GM18505 (cell line): ENCODE measurements around the gene SCARB2.

ENCODE experiments used
- ATAC-seq: cut with Tn5 transposase; IDR thresholded peaks from one replicate; pipeline ENCODE4 v1.9.1; 2021; ENCODE audit not compliant: unreplicated experiment
- POLR2A ChIP-seq: IDR thresholded peaks from 4 replicates; pipeline ENCODE4 v1.6.1; 2011; ENCODE audit warnings: borderline replicate concordance; ENCODE audit not compliant: insufficient read depth, insufficient read length; ENCODE audit errors: extremely low read depth

SCARB2 gene

GRCh38 chr4:76199664-76200211 is 13.9 kb downstream of the SCARB2 start:
- TF ChIP-seq POLR2A = no peak
- peak; percentile 85 for ATAC-seq

- TF ChIP-seq POLR2A = no peak
- peak; percentile 46 for ATAC-seq
Observed at GRCh38 chr4:76198411-76199237, 15.0 kb downstream of the SCARB2 start.

GRCh38 chr4:76197971-76198410 is 15.6 kb downstream of the SCARB2 start:
- ATAC-seq = peak; percentile 3
- TF ChIP-seq POLR2A = no peak

- ATAC-seq = no peak
- TF ChIP-seq POLR2A = no peak
Observed at GRCh38 chr4:76197031-76197743, 16.4 kb downstream of the SCARB2 start.

- no peak for TF ChIP-seq POLR2A
- no peak for ATAC-seq
Observed at GRCh38 chr4:76196376-76196775, 17.2 kb downstream of the SCARB2 start.

GRCh38 chr4:76195326-76195725 is 18.3 kb downstream of the SCARB2 start:
- TF ChIP-seq POLR2A = no peak
- no peak for ATAC-seq

- TF ChIP-seq POLR2A = no peak
- no peak for ATAC-seq
Observed at GRCh38 chr4:76194325-76194724, 19.3 kb downstream of the SCARB2 start.

- ATAC-seq = no peak
- TF ChIP-seq POLR2A = no peak
Observed at GRCh38 chr4:76192236-76192635, 21.4 kb downstream of the SCARB2 start.

GRCh38 chr4:76188557-76188956 is 25.1 kb downstream of the SCARB2 start:
- ATAC-seq = no peak
- no peak for TF ChIP-seq POLR2A

GRCh38 chr4:76188149-76188548 is 25.5 kb downstream of the SCARB2 start:
- no peak for TF ChIP-seq POLR2A
- ATAC-seq = no peak

- ATAC-seq = no peak
- TF ChIP-seq POLR2A = no peak
Observed at GRCh38 chr4:76187152-76187551, 26.5 kb downstream of the SCARB2 start.

- ATAC-seq = no peak
- TF ChIP-seq POLR2A = no peak
Observed at GRCh38 chr4:76182463-76182862, 31.2 kb downstream of the SCARB2 start.

GRCh38 chr4:76179398-76180318 is 34.0 kb downstream of the SCARB2 start:
- no peak for TF ChIP-seq POLR2A
- ATAC-seq = peak; percentile 82

- no peak for ATAC-seq
- TF ChIP-seq POLR2A = no peak
Observed at GRCh38 chr4:76178296-76178695, 35.3 kb downstream of the SCARB2 start.

- ATAC-seq = no peak
- TF ChIP-seq POLR2A = no peak
Observed at GRCh38 chr4:76177709-76178108, 35.9 kb downstream of the SCARB2 start.
